GM12878 (cell line): Measurements from ENCODE around the gene CHRDL1. TPM values are rescaled to one million over a fixed set of nuclear protein-coding genes. Genes with fewer than 3 reads are reported as not detected.
"Not testable (repeated sequence)": the region's sequence is repeated elsewhere in the genome, so short reads cannot be mapped to it uniquely, and the experiment has no call there.

Source experiments
- ATAC-seq: fragments of 200-7000 bp; cut with Tn5 transposase; 3 replicates; pipeline ENCODE4 v1.9.1; 2020; ENCODE audit warnings: mild to moderate bottlenecking, moderate library complexity
- BruUV-seq: library from RNA; stranded (reverse); fragments of 400-500 nt; replicated peaks from 2 replicates; lab custom pipeline; 2021; lab: Mats Ljungman, UMichigan
- CTCF ChIA-PET: fragments of 300-600 bp; sonication (Branson Sonifier 250); formaldehyde crosslinking; extraction: SDS; loops from one replicate; lab custom pipeline; 2021; ENCODE audit warnings: inconsistent platforms; lab: Yijun Ruan, JAX
- POLR2A ChIA-PET: fragments of 350-600 bp; formaldehyde crosslinking; extraction: SDS; loops from one replicate; lab custom pipeline; 2021; ENCODE audit warnings: inconsistent platforms; lab: Charles Lee
- RAD21 ChIA-PET: fragments of 300-600 bp; sonication (Branson Sonifier 250); formaldehyde crosslinking; loops from one replicate; lab custom pipeline; 2023; ENCODE audit warnings: antibody characterized with exemption; ENCODE audit not compliant: unreplicated experiment; lab: Charles Lee
- SMC1A ChIA-PET: fragments of 300-600 bp; sonication (Branson Sonifier 250); formaldehyde crosslinking; loops from one replicate; lab custom pipeline; 2023; ENCODE audit not compliant: unreplicated experiment, uncharacterized antibody; lab: Charles Lee
- DNase-seq: peaks from one replicate; pipeline ENCODE4 v3.0.0-alpha.2; 2011; ENCODE audit warnings: low read depth, low spot score
- FAIRE-seq: peaks from 3 replicates; lab custom pipeline; 2011; peaks lifted over from hg19 to GRCh38; lab: Jason Lieb, UNC
- H2AFZ ChIP-seq: 2 replicates; pipeline ENCODE4 v1.6.0; 2011; ENCODE audit warnings: low read depth, low read length, control low read depth; ENCODE audit not compliant: control insufficient read depth
- H3K27ac ChIP-seq: 2 replicates; pipeline ENCODE4 v1.5.1; 2011; ENCODE audit warnings: control low read depth; ENCODE audit not compliant: control insufficient read depth, insufficient read depth
- H3K27me3 ChIP-seq, 2 experiments: replicated peaks in 1 of 2; 2 replicates each; pipeline versions ENCODE4 v1.6.0 to v1.6.1; 2011; ENCODE audit warnings: low read length in 1 of 2; ENCODE audit not compliant: control insufficient read depth in 2 of 2, insufficient read depth in 2 of 2
- H3K36me3 ChIP-seq, 2 experiments: 2 replicates each; pipeline ENCODE4 v1.5.1; 2011; ENCODE audit warnings: low read length in 1 of 2; ENCODE audit not compliant: control insufficient read depth in 2 of 2, insufficient read depth in 2 of 2
- H3K4me1 ChIP-seq: 2 replicates; pipeline ENCODE4 v1.6.1; 2011; ENCODE audit warnings: mild to moderate bottlenecking, low read length, moderate library complexity, mixed read lengths; ENCODE audit not compliant: control insufficient read depth, insufficient read depth
- H3K4me2 ChIP-seq: 2 replicates; pipeline ENCODE4 v1.6.0; 2011; ENCODE audit warnings: control low read depth; ENCODE audit not compliant: control insufficient read depth, insufficient read depth
- H3K4me3 ChIP-seq: fragments of 200-600 bp; sonication (generic); 2 replicates; pipeline ENCODE4 v1.5.1; 2016
- H3K79me2 ChIP-seq: 2 replicates; pipeline ENCODE4 v1.6.0; 2011; ENCODE audit warnings: low read length; ENCODE audit not compliant: control insufficient read depth, insufficient read depth
- H3K9ac ChIP-seq: 2 replicates; pipeline ENCODE4 v1.8.0; 2011; ENCODE audit warnings: low read length, control low read depth, mixed read lengths; ENCODE audit not compliant: control insufficient read depth, insufficient read depth
- H3K9me3 ChIP-seq: replicated peaks from 3 replicates; pipeline ENCODE4 v1.5.1; 2011; ENCODE audit warnings: mild to moderate bottlenecking, low read length; ENCODE audit not compliant: control insufficient read depth, insufficient read depth
- H4K20me1 ChIP-seq: 2 replicates; pipeline ENCODE4 v1.6.0; 2011; ENCODE audit not compliant: control insufficient read depth, insufficient read depth
- BCL11A ChIP-seq: IDR thresholded peaks from 2 replicates; pipeline ENCODE4 v1.6.1; 2011; ENCODE audit warnings: low read depth, low read length
- BCL3 ChIP-seq: IDR thresholded peaks from 2 replicates; pipeline ENCODE4 v1.6.1; 2011; ENCODE audit warnings: borderline replicate concordance, low read depth, mild to moderate bottlenecking, moderate library complexity, low read length; ENCODE audit not compliant: insufficient read depth, poor library complexity, severe bottlenecking
- CREB1 ChIP-seq: IDR thresholded peaks from 2 replicates; pipeline ENCODE4 v1.6.1; 2012; ENCODE audit warnings: low read depth, mild to moderate bottlenecking, inconsistent platforms
- ESRRA ChIP-seq: IDR thresholded peaks from 2 replicates; pipeline ENCODE4 v1.6.1; 2012; ENCODE audit warnings: mild to moderate bottlenecking, low read length, improper control_type of control experiment
- FOS ChIP-seq: IDR thresholded peaks from 3 replicates; pipeline ENCODE4 v1.6.1; 2011; ENCODE audit warnings: borderline replicate concordance; ENCODE audit not compliant: insufficient read length; ENCODE audit errors: extremely low read depth
- KDM1A ChIP-seq: fragments of 200-600 bp; sonication (generic); IDR thresholded peaks from 2 replicates; pipeline ENCODE4 v1.6.1; 2016; ENCODE audit warnings: borderline replicate concordance
- MLLT1 ChIP-seq: fragments of 450-650 bp; IDR thresholded peaks from 2 replicates; pipeline ENCODE4 v1.6.1; 2016; ENCODE audit warnings: mild to moderate bottlenecking
- NFYB ChIP-seq: IDR thresholded peaks from 2 replicates; pipeline ENCODE4 v1.6.1; 2011; ENCODE audit warnings: low read depth, mild to moderate bottlenecking, low read length, improper control_type of control experiment, moderate library complexity; ENCODE audit not compliant: insufficient read depth
- POLR2A ChIP-seq: IDR thresholded peaks from 2 replicates; pipeline ENCODE4 v1.6.1; 2011; ENCODE audit warnings: low read depth, mild to moderate bottlenecking, low read length
- POLR2AphosphoS2 ChIP-seq: IDR thresholded peaks from 2 replicates; pipeline ENCODE4 v1.6.1; 2011; ENCODE audit warnings: low read depth, mild to moderate bottlenecking, low read length, improper control_type of control experiment, moderate library complexity
- POLR2AphosphoS5 ChIP-seq: IDR thresholded peaks from 2 replicates; pipeline ENCODE4 v1.6.1; 2011; ENCODE audit warnings: mild to moderate bottlenecking, low read length, inconsistent platforms
- ZNF24 ChIP-seq: fragments of 450-650 bp; IDR thresholded peaks from 2 replicates; pipeline ENCODE4 v1.6.1; 2017; ENCODE audit warnings: antibody characterized with exemption, mild to moderate bottlenecking
- WGBS: methylation state at CpG from one replicate; pipeline ENCODE4 v1.1.6; 2016; ENCODE audit warnings: low lambda C conversion rate; ENCODE audit not compliant: insufficient replicate concordance, insufficient coverage; ENCODE audit errors: missing lambda C conversion rate; 5-methylcytosine and 5-hydroxymethylcytosine counted together
- in situ Hi-C: fragments of 300-500 bp; cut with MboI; formaldehyde crosslinking; loops from 9 replicates; pipeline ENCODE4 v1.14.3; 2018; ENCODE audit warnings: mixed read lengths
- intact Hi-C: fragments of 100-400 bp; cut with micrococcal nuclease; formaldehyde crosslinking; loops from one replicate; pipeline ENCODE4 v1.14.2; 2022; ENCODE audit not compliant: unreplicated experiment
- polyA plus RNA-seq, 11 experiments: library from polyadenylated mRNA; depleted of rRNA in 4 of 11; unstranded in 6 of 11; stranded (reverse) in 5 of 11; fragments of >200 nt; fragmentation: Nextera tagmentation in 4 of 11; fragmentation: Illumina TruSeq in 1 of 11; extraction: Ambion mirVana in 4 of 11; extraction: Trizol in 1 of 11; gene quantifications; 1 replicate in 1 of 11; 2 replicates in 10 of 11; pipeline versions ENCODE4 v1.2.1 to v1.2.3, GENCODE V29; 2011 to 2016; ENCODE audit warnings: inconsistent platforms in 2 of 11, missing spikeins in 2 of 11, low read depth in 1 of 11
- total RNA-seq, 4 experiments: library from RNA; depleted of rRNA in 3 of 4; stranded (reverse); fragments of >200 nt in 3 of 4; fragmentation: Illumina TruSeq in 1 of 4; extraction: Trizol in 1 of 4; gene quantifications; 2 replicates each; pipeline versions ENCODE4 v1.2.1 to v1.2.3, GENCODE V29; 2013 to 2021
- TF ChIP-seq, protein P1 (sequence below): IDR thresholded peaks from 2 replicates; pipeline ENCODE4 v1.6.1; 2012; ENCODE audit warnings: low read depth, low read length, improper control_type of control experiment

CHRDL1 gene
- total and polyA plus RNA-seq, 10 of the 15 experiments (the other 5 are each of a cell fraction or from before 2014, with no cell fraction given), result 0.05 to 0.47 (median 0.25) TPM

DNA sequence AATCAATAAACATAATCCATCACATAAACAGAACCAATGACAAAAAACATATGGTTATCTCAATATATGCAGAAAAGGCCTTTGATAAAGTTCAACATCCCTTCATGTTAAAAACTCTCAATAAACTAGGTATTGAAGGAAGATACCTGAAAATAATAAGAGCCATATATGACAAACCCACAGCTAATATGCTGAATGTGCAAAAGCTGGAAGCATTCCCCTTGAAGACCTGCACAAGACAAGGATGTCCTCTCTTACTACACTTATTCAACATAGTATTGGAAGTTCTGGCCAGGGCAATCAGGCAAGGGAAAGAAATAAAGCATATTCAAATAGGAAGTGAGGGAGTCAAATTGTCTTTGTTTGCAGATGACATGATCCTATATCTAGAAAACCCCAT is 141.3 kb downstream of the CHRDL1 start:
- BruUV-seq, H3K36me3 ChIP-seq, ATAC-seq, H4K20me1 ChIP-seq, POLR2A ChIA-PET, in situ Hi-C loops, H3K4me2 ChIP-seq, H3K9ac ChIP-seq, H3K27ac ChIP-seq, H3K4me1 ChIP-seq, RAD21 ChIA-PET, DNase-seq, H3K4me3 ChIP-seq, H3K9me3 ChIP-seq, H2AFZ ChIP-seq, intact Hi-C loops, H3K27me3 ChIP-seq, FAIRE-seq, H3K79me2 ChIP-seq: not testable (repeated sequence)
- SMC1A ChIA-PET, result interaction anchor here (0.8 kb wide), 1 partner anchor 8 kb away, joined by 3 read pairs; no protein-coding TSS in a partner anchor
- CTCF ChIA-PET, result interaction anchor here (1.0 kb wide), 1 partner anchor 10 kb away, joined by 3 read pairs; no protein-coding TSS in a partner anchor

- no peaks in the 10 kb centered on the region for H3K27me3 ChIP-seq
- no peak overlapping the region for H3K4me2 ChIP-seq
- H3K79me2 ChIP-seq, result no peaks in the 10 kb centered on the region
- H3K4me3 ChIP-seq, result no peak overlapping the region
- ChIA-PET SMC1A (interaction anchor here (0.7 kb wide), 1 partner anchor 8 kb away, joined by 3 read pairs; no protein-coding TSS in a partner anchor), RAD21 (no interaction called here), POLR2A (no interaction called here), CTCF (no interaction called here)
- H4K20me1 ChIP-seq, result no peaks in the 10 kb centered on the region
- FAIRE-seq (no peak), DNase-seq (no peak), ATAC-seq (no peak)
- no peak overlapping the region for H3K9ac ChIP-seq
- H3K4me1 ChIP-seq, result no peaks in the 10 kb centered on the region
- BruUV-seq, result no TSS peak
- 0% methylated on average over 1 of the region's 1 CpG for WGBS
- H3K27ac ChIP-seq, result no peak overlapping the region
- intact Hi-C loops, result no loop called here
- in situ Hi-C loops, result no loop called here
- no peak overlapping the region for H2AFZ ChIP-seq
- no peaks in the 10 kb centered on the region for H3K9me3 ChIP-seq
- H3K36me3 ChIP-seq, result no peaks in the 10 kb centered on the region
- TF ChIP-seq CREB1 (no peak), FOS (no peak), ZNF24 (no peak), POLR2AphosphoS2 (no peak), ESRRA (no peak), MLLT1 (no peak), BCL3 (no peak), POLR2A (no peak), POLR2AphosphoS5 (no peak), BCL11A (no peak), KDM1A (no peak), NFYB (no peak)
- TF ChIP-seq, protein P1, sequence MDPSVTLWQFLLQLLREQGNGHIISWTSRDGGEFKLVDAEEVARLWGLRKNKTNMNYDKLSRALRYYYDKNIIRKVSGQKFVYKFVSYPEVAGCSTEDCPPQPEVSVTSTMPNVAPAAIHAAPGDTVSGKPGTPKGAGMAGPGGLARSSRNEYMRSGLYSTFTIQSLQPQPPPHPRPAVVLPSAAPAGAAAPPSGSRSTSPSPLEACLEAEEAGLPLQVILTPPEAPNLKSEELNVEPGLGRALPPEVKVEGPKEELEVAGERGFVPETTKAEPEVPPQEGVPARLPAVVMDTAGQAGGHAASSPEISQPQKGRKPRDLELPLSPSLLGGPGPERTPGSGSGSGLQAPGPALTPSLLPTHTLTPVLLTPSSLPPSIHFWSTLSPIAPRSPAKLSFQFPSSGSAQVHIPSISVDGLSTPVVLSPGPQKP, result no peak
These were observed 149.2 kb downstream of the CHRDL1 start for GRCh38 chrX:110646386-110646785.
